GM11168 (cell line): ENCODE measurements around the gene ZNF318.
"Not testable (repeated sequence)": the region's sequence is repeated elsewhere in the genome, so short reads cannot be mapped to it uniquely, and the experiment has no call there.

Experiments
- in situ Hi-C: fragments of 300-500 bp; cut with MboI; formaldehyde crosslinking; loops from one replicate; pipeline ENCODE4 v1.12.0; 2022; ENCODE audit warnings: low sequenced_read_pairs; ENCODE audit not compliant: unreplicated experiment

ZNF318 gene

GRCh38 chr6:43390753-43391439 lies 21.4 kb upstream of the ZNF318 start:
- in situ Hi-C loops: not testable (repeated sequence)

- in situ Hi-C loops: no loop called here
Observed at GRCh38 chr6:43389730-43390295, 20.4 kb upstream of the ZNF318 start.

- in situ Hi-C loops: no loop called here
Observed at GRCh38 chr6:43386492-43386891, 17.0 kb upstream of the ZNF318 start.

- in situ Hi-C loops: no loop called here
Observed at GRCh38 chr6:43383021-43383667, 13.7 kb upstream of the ZNF318 start.

- in situ Hi-C loops: not testable (repeated sequence)
Observed at GRCh38 chr6:43380858-43381257, 11.4 kb upstream of the ZNF318 start.

GRCh38 chr6:43378631-43379030 lies 9.2 kb upstream of the ZNF318 start:
- in situ Hi-C loops: no loop called here

- in situ Hi-C loops: no loop called here
Observed at GRCh38 chr6:43377710-43378229, 8.3 kb upstream of the ZNF318 start.

GRCh38 chr6:43376551-43376981 lies 7.1 kb upstream of the ZNF318 start:
- in situ Hi-C loops: no loop called here

GRCh38 chr6:43375693-43376092 lies 6.2 kb upstream of the ZNF318 start:
- in situ Hi-C loops: no loop called here

GRCh38 chr6:43373252-43373875 lies 3.9 kb upstream of the ZNF318 start:
- in situ Hi-C loops: no loop called here

- in situ Hi-C loops: not testable (repeated sequence)
Observed at GRCh38 chr6:43370003-43370580, 645 bp upstream of the ZNF318 start.

GRCh38 chr6:43368259-43369160 lies 937 bp downstream of the ZNF318 start:
- in situ Hi-C loops: no loop called here

GRCh38 chr6:43367245-43367984 lies 2.0 kb downstream of the ZNF318 start:
- in situ Hi-C loops: no loop called here

GRCh38 chr6:43361269-43361668 lies 8.2 kb downstream of the ZNF318 start:
- in situ Hi-C loops: no loop called here

- in situ Hi-C loops: no loop called here
Observed at GRCh38 chr6:43359831-43360230, 9.6 kb downstream of the ZNF318 start.

- in situ Hi-C loops: no loop called here
Observed at GRCh38 chr6:43359381-43359780, 10.1 kb downstream of the ZNF318 start.

- in situ Hi-C loops: no loop called here
Observed at GRCh38 chr6:43355862-43356590, 13.4 kb downstream of the ZNF318 start.

GRCh38 chr6:43351951-43352350 lies 17.5 kb downstream of the ZNF318 start:
- in situ Hi-C loops: not testable (repeated sequence)
